ENCODE results near the gene INPP5E.

- TF ChIP-seq, protein P1, sequence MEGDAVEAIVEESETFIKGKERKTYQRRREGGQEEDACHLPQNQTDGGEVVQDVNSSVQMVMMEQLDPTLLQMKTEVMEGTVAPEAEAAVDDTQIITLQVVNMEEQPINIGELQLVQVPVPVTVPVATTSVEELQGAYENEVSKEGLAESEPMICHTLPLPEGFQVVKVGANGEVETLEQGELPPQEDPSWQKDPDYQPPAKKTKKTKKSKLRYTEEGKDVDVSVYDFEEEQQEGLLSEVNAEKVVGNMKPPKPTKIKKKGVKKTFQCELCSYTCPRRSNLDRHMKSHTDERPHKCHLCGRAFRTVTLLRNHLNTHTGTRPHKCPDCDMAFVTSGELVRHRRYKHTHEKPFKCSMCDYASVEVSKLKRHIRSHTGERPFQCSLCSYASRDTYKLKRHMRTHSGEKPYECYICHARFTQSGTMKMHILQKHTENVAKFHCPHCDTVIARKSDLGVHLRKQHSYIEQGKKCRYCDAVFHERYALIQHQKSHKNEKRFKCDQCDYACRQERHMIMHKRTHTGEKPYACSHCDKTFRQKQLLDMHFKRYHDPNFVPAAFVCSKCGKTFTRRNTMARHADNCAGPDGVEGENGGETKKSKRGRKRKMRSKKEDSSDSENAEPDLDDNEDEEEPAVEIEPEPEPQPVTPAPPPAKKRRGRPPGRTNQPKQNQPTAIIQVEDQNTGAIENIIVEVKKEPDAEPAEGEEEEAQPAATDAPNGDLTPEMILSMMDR (IDR thresholded peaks at IDR 0.05 in 8 of 11, conservative IDR thresholded peaks at IDR 0.05 in 3 of 11): no peak
- no peak for TF ChIP-seq POLR2AphosphoS5 (IDR thresholded peaks at IDR 0.05)
Measured at GRCh38 chr9:136395020-136395340, 44.7 kb downstream of the INPP5E start.
